DOHH2 (cell line): Measurements from ENCODE around the gene SPR.

ENCODE experiments used
- EZH2phosphoT487 ChIP-seq: fragments of 200-600 bp; sonication (generic); IDR thresholded peaks from 2 replicates; pipeline ENCODE4 v1.6.1; 2017; ENCODE audit warnings: borderline replicate concordance, mild to moderate bottlenecking, antibody characterized with exemption, low read length, moderate library complexity, mixed read lengths
- TF ChIP-seq, protein P1 (sequence below): fragments of 200-600 bp; sonication (generic); IDR thresholded peaks from one replicate; pipeline ENCODE4 v1.5.1; 2014; ENCODE audit warnings: antibody characterized with exemption, mild to moderate bottlenecking, low read depth, low read length; ENCODE audit not compliant: poor library complexity, severe bottlenecking

DNA sequence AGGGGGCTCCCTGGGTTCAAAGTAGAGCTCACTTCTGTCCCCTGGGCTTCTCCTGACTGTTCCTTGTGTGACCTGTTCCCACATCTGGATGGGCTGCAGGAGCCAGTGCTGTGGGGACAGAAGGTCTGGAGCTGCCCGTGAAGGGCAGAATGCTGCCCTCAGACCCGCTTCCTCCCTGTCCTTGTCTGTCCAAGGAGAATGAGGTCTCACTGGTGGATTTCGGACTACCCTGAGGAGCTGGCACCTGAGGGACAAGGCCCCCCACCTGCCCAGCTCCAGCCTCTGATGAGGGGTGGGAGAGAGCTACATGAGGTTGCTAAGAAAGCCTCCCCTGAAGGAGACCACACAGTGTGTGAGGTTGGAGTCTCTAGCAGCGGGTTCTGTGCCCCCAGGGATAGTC lies 45.6 kb downstream of the SPR start:
- no peak for TF ChIP-seq EZH2phosphoT487
- TF ChIP-seq, protein P1, sequence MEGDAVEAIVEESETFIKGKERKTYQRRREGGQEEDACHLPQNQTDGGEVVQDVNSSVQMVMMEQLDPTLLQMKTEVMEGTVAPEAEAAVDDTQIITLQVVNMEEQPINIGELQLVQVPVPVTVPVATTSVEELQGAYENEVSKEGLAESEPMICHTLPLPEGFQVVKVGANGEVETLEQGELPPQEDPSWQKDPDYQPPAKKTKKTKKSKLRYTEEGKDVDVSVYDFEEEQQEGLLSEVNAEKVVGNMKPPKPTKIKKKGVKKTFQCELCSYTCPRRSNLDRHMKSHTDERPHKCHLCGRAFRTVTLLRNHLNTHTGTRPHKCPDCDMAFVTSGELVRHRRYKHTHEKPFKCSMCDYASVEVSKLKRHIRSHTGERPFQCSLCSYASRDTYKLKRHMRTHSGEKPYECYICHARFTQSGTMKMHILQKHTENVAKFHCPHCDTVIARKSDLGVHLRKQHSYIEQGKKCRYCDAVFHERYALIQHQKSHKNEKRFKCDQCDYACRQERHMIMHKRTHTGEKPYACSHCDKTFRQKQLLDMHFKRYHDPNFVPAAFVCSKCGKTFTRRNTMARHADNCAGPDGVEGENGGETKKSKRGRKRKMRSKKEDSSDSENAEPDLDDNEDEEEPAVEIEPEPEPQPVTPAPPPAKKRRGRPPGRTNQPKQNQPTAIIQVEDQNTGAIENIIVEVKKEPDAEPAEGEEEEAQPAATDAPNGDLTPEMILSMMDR = no peak
